ENCODE results near the gene DIP2C.

DIP2C gene

GRCh38 chr10:508726-509125 is 180.7 kb downstream of the DIP2C start:
- DNase-seq: no peak

GRCh38 chr10:507908-508444 is 181.5 kb downstream of the DIP2C start:
- DNase-seq: no peak

GRCh38 chr10:507355-507699 is 182.1 kb downstream of the DIP2C start:
- no peak for DNase-seq

GRCh38 chr10:506451-507354 is 182.8 kb downstream of the DIP2C start:
- DNase-seq: no peak

- no peak for DNase-seq
Measured at GRCh38 chr10:505419-505818, 184.0 kb downstream of the DIP2C start.

GRCh38 chr10:504806-505205 is 184.7 kb downstream of the DIP2C start:
- no peak for DNase-seq

- no peak for DNase-seq
Measured at GRCh38 chr10:504121-504611, 185.3 kb downstream of the DIP2C start.

- no peak for DNase-seq
Measured at GRCh38 chr10:501596-501995, 187.9 kb downstream of the DIP2C start.

- DNase-seq: no peak
Measured at GRCh38 chr10:500876-501275, 188.6 kb downstream of the DIP2C start.

GRCh38 chr10:499991-500390 is 189.5 kb downstream of the DIP2C start:
- no peak for DNase-seq

- no peak for DNase-seq
Measured at GRCh38 chr10:498760-499435, 190.6 kb downstream of the DIP2C start.

GRCh38 chr10:497898-498451 is 191.5 kb downstream of the DIP2C start:
- no peak for DNase-seq

GRCh38 chr10:497289-497688 is 192.2 kb downstream of the DIP2C start:
- no peak for DNase-seq

- no peak for DNase-seq
Measured at GRCh38 chr10:494556-494955, 194.9 kb downstream of the DIP2C start.

- DNase-seq: no peak
Measured at GRCh38 chr10:494149-494542, 195.3 kb downstream of the DIP2C start.

- DNase-seq: no peak
Measured at GRCh38 chr10:493391-494148, 195.9 kb downstream of the DIP2C start.

- DNase-seq: no peak
Measured at GRCh38 chr10:492836-493235, 196.6 kb downstream of the DIP2C start.

- DNase-seq: no peak
Measured at GRCh38 chr10:491667-492424, 197.6 kb downstream of the DIP2C start.

GRCh38 chr10:490891-491571 is 198.4 kb downstream of the DIP2C start:
- DNase-seq: no peak

- DNase-seq: no peak
Measured at GRCh38 chr10:490256-490655, 199.2 kb downstream of the DIP2C start.

- DNase-seq: no peak
Measured at GRCh38 chr10:489330-489729, 200.1 kb downstream of the DIP2C start.

- DNase-seq: no peak
Measured at GRCh38 chr10:488933-489215, 200.6 kb downstream of the DIP2C start.
